Mesenchymal stem cell (in vitro differentiated cells and primary cell): ENCODE results near the gene MISP3.

Experiments used
- DNase-seq: peaks from one replicate; pipeline ENCODE4 v3.0.0-alpha.2; 2013
- H2AFZ ChIP-seq: one replicate; pipeline ENCODE4 v1.6.1; 2013; ENCODE audit warnings: low read depth, mild to moderate bottlenecking, control low read depth, inconsistent platforms, low read length, moderate library complexity
- H2AK5ac ChIP-seq: 2 replicates; pipeline ENCODE4 v1.6.1; 2013; ENCODE audit warnings: low read length, moderate library complexity, mild to moderate bottlenecking, inconsistent platforms; ENCODE audit not compliant: severe bottlenecking
- H2BK120ac ChIP-seq: one replicate; pipeline ENCODE4 v1.6.1; 2013; ENCODE audit warnings: low read depth, mild to moderate bottlenecking, inconsistent platforms, low read length, moderate library complexity
- H2BK12ac ChIP-seq, 2 experiments: one replicate each; pipeline ENCODE4 v1.6.1; 2013; ENCODE audit warnings: inconsistent platforms in 2 of 2, low read length in 2 of 2, mild to moderate bottlenecking in 2 of 2, moderate library complexity in 2 of 2, control low read depth in 1 of 2
- H2BK15ac ChIP-seq: one replicate; pipeline ENCODE4 v1.6.1; 2013; ENCODE audit warnings: mild to moderate bottlenecking, low read depth, inconsistent platforms; ENCODE audit not compliant: poor library complexity, severe bottlenecking
- H2BK5ac ChIP-seq: 2 replicates; pipeline ENCODE4 v1.6.1; 2013; ENCODE audit warnings: low read depth, mild to moderate bottlenecking, low read length, control low read depth, inconsistent platforms; ENCODE audit not compliant: poor library complexity, severe bottlenecking
- H3K14ac ChIP-seq, 2 experiments: one replicate each; pipeline ENCODE4 v1.6.1; 2013; ENCODE audit warnings: inconsistent platforms in 2 of 2, low read length in 2 of 2, control low read depth in 1 of 2, mild to moderate bottlenecking in 1 of 2, moderate library complexity in 1 of 2
- H3K18ac ChIP-seq, 2 experiments: one replicate each; pipeline ENCODE4 v1.6.1; 2013; ENCODE audit warnings: inconsistent platforms in 2 of 2, low read length in 2 of 2, control low read depth in 1 of 2, low read depth in 1 of 2, mild to moderate bottlenecking in 1 of 2
- H3K23ac ChIP-seq, 2 experiments: one replicate each; pipeline ENCODE4 v1.6.1; 2013; ENCODE audit warnings: inconsistent platforms in 2 of 2, low read length in 2 of 2, mild to moderate bottlenecking in 2 of 2, moderate library complexity in 2 of 2, control low read depth in 1 of 2
- H3K27ac ChIP-seq: 2 replicates; pipeline ENCODE4 v1.5.1; 2013; ENCODE audit warnings: mild to moderate bottlenecking, moderate library complexity, low read length, control low read depth, inconsistent platforms; ENCODE audit not compliant: poor library complexity, severe bottlenecking
- H3K27me3 ChIP-seq, 2 experiments: 2 replicates each; pipeline versions ENCODE4 v1.6.1 to v1.7.0; 2013; ENCODE audit warnings: low read length in 2 of 2, mild to moderate bottlenecking in 2 of 2, moderate library complexity in 2 of 2, control low read depth in 1 of 2, inconsistent platforms in 1 of 2; ENCODE audit not compliant: control insufficient read depth in 1 of 2, insufficient read depth in 1 of 2
- H3K36me3 ChIP-seq, 2 experiments: 2 replicates each; pipeline versions ENCODE4 v1.6.1 to v1.7.0; 2013; ENCODE audit warnings: low read length in 2 of 2, control low read depth in 1 of 2, inconsistent platforms in 1 of 2, low read depth in 1 of 2, mild to moderate bottlenecking in 1 of 2; ENCODE audit not compliant: insufficient read depth in 2 of 2, control insufficient read depth in 1 of 2
- H3K4ac ChIP-seq, 2 experiments: one replicate each; pipeline ENCODE4 v1.6.1; 2013; ENCODE audit warnings: inconsistent platforms in 2 of 2, low read length in 2 of 2, mild to moderate bottlenecking in 2 of 2, moderate library complexity in 2 of 2, control low read depth in 1 of 2, low read depth in 1 of 2
- H3K4me1 ChIP-seq: 2 replicates; pipeline ENCODE4 v1.6.1; 2013; ENCODE audit warnings: low read depth, low read length, control low read depth; ENCODE audit not compliant: control insufficient read depth, insufficient read depth
- H3K4me2 ChIP-seq: 2 replicates; pipeline ENCODE4 v1.6.1; 2013; ENCODE audit warnings: low read length, mild to moderate bottlenecking, inconsistent platforms; ENCODE audit not compliant: poor library complexity, severe bottlenecking
- H3K4me3 ChIP-seq, 2 experiments: 2 replicates each; pipeline versions ENCODE4 v1.5.1 to v1.7.0; 2013; ENCODE audit warnings: low read length in 2 of 2, mild to moderate bottlenecking in 2 of 2, control low read depth in 1 of 2, low read depth in 1 of 2; ENCODE audit not compliant: insufficient read depth in 1 of 2
- H3K79me1 ChIP-seq: replicated peaks from 2 replicates; pipeline ENCODE4 v1.6.1; 2013; ENCODE audit warnings: mild to moderate bottlenecking, control low read depth, low read length, inconsistent platforms; ENCODE audit not compliant: poor library complexity, severe bottlenecking
- H3K9ac ChIP-seq: 2 replicates; pipeline ENCODE4 v1.7.0; 2013; ENCODE audit warnings: mild to moderate bottlenecking, low read length, moderate library complexity
- H3K9me3 ChIP-seq: 2 replicates; pipeline ENCODE4 v1.7.0; 2013; ENCODE audit warnings: mild to moderate bottlenecking, low read length; ENCODE audit not compliant: control insufficient read depth
- H4K8ac ChIP-seq: one replicate; pipeline ENCODE4 v1.6.1; 2013; ENCODE audit warnings: inconsistent platforms, mild to moderate bottlenecking, low read length, moderate library complexity
- H4K91ac ChIP-seq: one replicate; pipeline ENCODE4 v1.6.1; 2013; ENCODE audit warnings: mild to moderate bottlenecking, low read length, inconsistent platforms
- WGBS: methylation state at CpG from one replicate; pipeline ENCODE4 v1.1.7; 2013; ENCODE audit warnings: mixed read lengths; 5-methylcytosine and 5-hydroxymethylcytosine counted together

The MISP3 gene

DNA sequence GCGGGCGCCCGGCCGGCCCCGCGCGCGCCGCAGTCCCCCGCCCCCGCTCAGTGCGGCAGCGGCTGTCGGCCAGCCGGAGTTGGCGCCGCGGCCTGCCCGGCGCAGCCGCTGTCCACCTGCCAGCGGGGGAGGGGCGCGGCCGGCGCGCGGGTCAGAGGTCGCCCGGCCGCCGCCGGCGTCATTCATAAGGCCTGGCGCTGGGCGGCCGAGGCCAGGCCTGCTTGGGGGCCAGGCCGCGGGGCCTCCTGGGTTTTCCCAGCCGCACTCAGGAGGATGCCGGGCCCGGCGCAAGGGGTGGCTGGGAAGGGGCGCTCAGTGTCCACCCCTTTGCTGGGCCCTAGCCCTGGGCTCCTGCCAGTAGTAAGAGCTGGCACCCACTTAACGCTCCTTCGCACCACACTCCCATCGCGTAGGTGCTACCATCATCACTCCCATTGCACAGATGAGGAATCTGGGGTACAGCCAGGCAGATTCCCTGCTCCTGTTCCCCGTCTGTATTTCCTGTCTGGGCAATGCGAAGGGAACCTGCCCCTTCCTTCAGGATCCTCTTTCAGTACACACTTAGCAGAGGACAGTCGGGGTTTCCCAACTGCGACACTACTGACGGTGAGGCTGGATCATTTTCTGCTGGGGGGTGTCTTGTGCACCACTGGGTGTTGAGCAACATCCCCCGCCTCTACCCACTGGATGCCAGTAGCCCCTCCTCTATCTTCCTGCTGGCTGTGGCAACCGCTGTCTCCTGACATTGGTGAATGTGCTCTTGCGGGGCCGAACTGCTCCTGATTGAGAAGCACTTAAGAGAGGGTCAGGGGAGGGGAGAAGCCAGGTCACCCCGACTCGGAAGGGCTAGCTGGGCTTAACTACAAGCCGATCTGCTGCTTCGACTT lies 45.8 kb downstream of the MISP3 start:
- H3K9me3 ChIP-seq, result no peaks in the 10 kb centered on the region
- H3K79me1 ChIP-seq, result peaks cover 30% of the 10 kb centered on the region
- no peaks in the 10 kb centered on the region for H3K27me3 ChIP-seq
- peak overlapping the region; percentile 1 for H2BK5ac ChIP-seq
- peak overlapping the region; percentile 14 to 87 for H3K18ac ChIP-seq
- H3K9ac ChIP-seq, result peak overlapping the region; percentile 99
- peak overlapping the region; percentile 74 for H2AFZ ChIP-seq
- H3K4me3 ChIP-seq, result peak overlapping the region; percentile 53 to 84
- H2BK15ac ChIP-seq, result no peak overlapping the region
- peak overlapping the region; percentile 76 for H2AK5ac ChIP-seq
- H3K4me1 ChIP-seq, result peaks cover 31% of the 10 kb centered on the region
- H3K36me3 ChIP-seq, result peaks cover 0 to 4% of the 10 kb centered on the region in 2 experiments
- DNase-seq, result peak; percentile 88
- WGBS, result 22% methylated on average over 39 of the region's 61 CpGs
- H3K4ac ChIP-seq, result peak overlapping the region; percentile 89 to 95
- peak overlapping the region; percentile 87 for H4K8ac ChIP-seq
- peak overlapping the region in 1 of 2 experiments; percentile 95 for H3K14ac ChIP-seq
- H2BK120ac ChIP-seq, result no peak overlapping the region
- peak overlapping the region; percentile 87 for H3K27ac ChIP-seq
- peak overlapping the region in 1 of 2 experiments; percentile 49 for H2BK12ac ChIP-seq
- peak overlapping the region; percentile 75 for H3K4me2 ChIP-seq
- H4K91ac ChIP-seq, result peak overlapping the region; percentile 81
- no peak overlapping the region for H3K23ac ChIP-seq

GRCh38 chr19:14119146-14119545 lies 46.6 kb downstream of the MISP3 start:
- H2BK15ac ChIP-seq, result no peak overlapping the region
- no peak overlapping the region for H2BK5ac ChIP-seq
- no peak overlapping the region for H3K23ac ChIP-seq
- no peak overlapping the region for H2AFZ ChIP-seq
- H3K4me1 ChIP-seq, result peaks cover 26% of the 10 kb centered on the region
- no peak overlapping the region for H2AK5ac ChIP-seq
- H3K4ac ChIP-seq, result no peak overlapping the region
- no peak for DNase-seq
- H3K79me1 ChIP-seq, result peaks cover 25% of the 10 kb centered on the region
- H3K27ac ChIP-seq, result peak overlapping the region; percentile 87
- peak overlapping the region; percentile 23 for H2BK120ac ChIP-seq
- H2BK12ac ChIP-seq, result no peak overlapping the region
- no peak overlapping the region for H3K4me2 ChIP-seq
- H3K9ac ChIP-seq, result peak overlapping the region; percentile 99
- peaks cover 0 to 4% of the 10 kb centered on the region in 2 experiments for H3K36me3 ChIP-seq
- no peak overlapping the region for H3K14ac ChIP-seq
- H4K8ac ChIP-seq, result no peak overlapping the region
- H3K9me3 ChIP-seq, result no peaks in the 10 kb centered on the region
- no peak overlapping the region for H4K91ac ChIP-seq
- H3K18ac ChIP-seq, result no peak overlapping the region
- H3K4me3 ChIP-seq, result peak overlapping the region in 1 of 2 experiments; percentile 84
- 88% methylated on average over 2 of the region's 3 CpGs for WGBS
- no peaks in the 10 kb centered on the region for H3K27me3 ChIP-seq

DNA sequence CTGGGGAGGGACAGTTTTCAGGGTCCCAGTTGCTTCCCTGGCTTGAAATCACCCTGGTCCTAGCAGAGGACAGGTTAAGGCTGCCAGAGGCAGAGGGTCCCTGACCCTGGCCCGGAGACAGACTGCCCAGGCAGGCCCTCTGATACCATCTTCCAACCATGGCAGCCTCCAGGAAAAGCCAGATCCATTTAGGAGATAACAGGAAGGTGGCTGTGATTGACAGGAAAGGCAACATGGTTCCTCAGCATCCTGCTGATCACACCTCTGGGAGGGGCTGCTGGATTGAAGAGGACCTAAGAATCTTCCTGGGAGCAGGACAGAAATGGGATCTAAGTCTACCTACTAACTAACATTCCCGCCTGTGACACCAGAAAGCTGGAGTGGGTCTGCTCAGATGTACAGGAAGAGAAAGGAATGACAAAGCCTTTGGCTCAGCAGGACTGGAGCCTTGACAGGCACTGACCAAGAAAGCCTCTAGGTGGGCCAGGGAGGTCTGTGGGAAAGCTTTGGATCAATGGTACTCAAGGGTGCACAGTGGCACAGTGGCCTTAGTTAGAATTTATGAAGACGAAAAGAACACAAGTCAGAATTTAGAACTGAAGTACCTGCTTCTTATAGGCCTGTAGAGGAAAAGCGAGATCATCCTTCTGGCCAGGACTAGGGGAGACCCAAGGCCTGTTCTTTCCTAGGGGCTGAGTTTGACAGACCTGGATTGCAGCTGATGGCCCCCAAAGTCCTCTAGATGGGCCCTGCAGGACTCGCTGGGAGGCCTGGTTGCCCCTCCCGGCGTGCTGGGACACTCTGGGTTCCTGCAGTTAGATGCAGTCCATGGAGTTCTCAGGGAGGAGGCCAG lies 47.3 kb downstream of the MISP3 start:
- peak overlapping the region; percentile 99 for H3K9ac ChIP-seq
- H3K27me3 ChIP-seq, result no peaks in the 10 kb centered on the region
- H2BK120ac ChIP-seq, result peak overlapping the region; percentile 23
- H2AK5ac ChIP-seq, result no peak overlapping the region
- H3K4ac ChIP-seq, result no peak overlapping the region
- no peaks in the 10 kb centered on the region for H3K9me3 ChIP-seq
- H3K18ac ChIP-seq, result no peak overlapping the region
- H3K4me1 ChIP-seq, result peaks cover 21% of the 10 kb centered on the region
- no peak for DNase-seq
- peak overlapping the region in 1 of 2 experiments; percentile 18 for H2BK12ac ChIP-seq
- peak overlapping the region; percentile 54 for H2BK15ac ChIP-seq
- H3K4me2 ChIP-seq, result no peak overlapping the region
- H3K27ac ChIP-seq, result no peak overlapping the region
- no peak overlapping the region for H4K91ac ChIP-seq
- peaks cover 19% of the 10 kb centered on the region for H3K79me1 ChIP-seq
- H4K8ac ChIP-seq, result peak overlapping the region; percentile 42
- no peaks in the 10 kb centered on the region for H3K36me3 ChIP-seq
- 87% methylated on average over 6 of the region's 7 CpGs for WGBS
- peak overlapping the region in 1 of 2 experiments; percentile 84 for H3K4me3 ChIP-seq
- H3K14ac ChIP-seq, result no peak overlapping the region
- no peak overlapping the region for H3K23ac ChIP-seq
- no peak overlapping the region for H2AFZ ChIP-seq
- H2BK5ac ChIP-seq, result no peak overlapping the region

DNA sequence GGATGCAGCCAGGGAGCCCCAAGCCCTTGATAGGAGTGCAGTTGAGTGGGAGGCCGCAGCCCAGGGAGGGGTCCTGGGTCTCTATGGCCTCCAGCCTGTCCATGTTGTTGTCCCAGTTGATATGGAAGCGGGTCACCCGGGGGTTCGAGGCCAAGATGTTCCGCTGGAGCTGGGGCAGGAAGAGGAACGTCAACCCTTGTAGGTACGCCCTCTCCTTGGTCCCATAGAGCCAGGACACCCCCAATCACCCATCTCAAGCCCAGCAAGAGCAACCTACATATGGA lies 47.9 kb downstream of the MISP3 start:
- no peak overlapping the region for H2BK5ac ChIP-seq
- no peak overlapping the region for H3K18ac ChIP-seq
- no peak overlapping the region for H3K4me3 ChIP-seq
- H3K9ac ChIP-seq, result peak overlapping the region; percentile 99
- H3K79me1 ChIP-seq, result peaks cover 16% of the 10 kb centered on the region
- no peaks in the 10 kb centered on the region for H3K36me3 ChIP-seq
- no peak overlapping the region for H3K4me2 ChIP-seq
- no peak overlapping the region for H3K4ac ChIP-seq
- no peaks in the 10 kb centered on the region for H3K27me3 ChIP-seq
- H2BK12ac ChIP-seq, result no peak overlapping the region
- no peak overlapping the region for H4K91ac ChIP-seq
- no peak overlapping the region for H3K14ac ChIP-seq
- H3K27ac ChIP-seq, result no peak overlapping the region
- no peak for DNase-seq
- H2AK5ac ChIP-seq, result no peak overlapping the region
- no peak overlapping the region for H2AFZ ChIP-seq
- WGBS, result 99% methylated on average over 6 of the region's 7 CpGs
- H2BK120ac ChIP-seq, result no peak overlapping the region
- no peak overlapping the region for H2BK15ac ChIP-seq
- H3K4me1 ChIP-seq, result peaks cover 21% of the 10 kb centered on the region
- no peaks in the 10 kb centered on the region for H3K9me3 ChIP-seq
- no peak overlapping the region for H4K8ac ChIP-seq
- H3K23ac ChIP-seq, result no peak overlapping the region
